HEK293T (cell line): Measurements from ENCODE around the gene FBXL5.

ENCODE experiments used
- CTBP1 ChIP-seq: fragments of 450-650 bp; IDR thresholded peaks from 2 replicates; pipeline ENCODE4 v1.6.1; 2016; ENCODE audit warnings: borderline replicate concordance
- ELF4 ChIP-seq: fragments of 450-650 bp; IDR thresholded peaks from 2 replicates; pipeline ENCODE4 v1.6.1; 2017; ENCODE audit warnings: antibody characterized with exemption
- FOXA1 ChIP-seq: fragments of 450-650 bp; IDR thresholded peaks from 2 replicates; pipeline ENCODE4 v1.6.1; 2016; ENCODE audit warnings: mild to moderate bottlenecking
- SP1 ChIP-seq: fragments of 450-650 bp; IDR thresholded peaks from 2 replicates; pipeline ENCODE4 v1.6.1; 2017
- SUZ12 ChIP-seq: fragments of 450-650 bp; IDR thresholded peaks from 2 replicates; pipeline ENCODE4 v1.6.1; 2016; ENCODE audit warnings: mild to moderate bottlenecking

DNA sequence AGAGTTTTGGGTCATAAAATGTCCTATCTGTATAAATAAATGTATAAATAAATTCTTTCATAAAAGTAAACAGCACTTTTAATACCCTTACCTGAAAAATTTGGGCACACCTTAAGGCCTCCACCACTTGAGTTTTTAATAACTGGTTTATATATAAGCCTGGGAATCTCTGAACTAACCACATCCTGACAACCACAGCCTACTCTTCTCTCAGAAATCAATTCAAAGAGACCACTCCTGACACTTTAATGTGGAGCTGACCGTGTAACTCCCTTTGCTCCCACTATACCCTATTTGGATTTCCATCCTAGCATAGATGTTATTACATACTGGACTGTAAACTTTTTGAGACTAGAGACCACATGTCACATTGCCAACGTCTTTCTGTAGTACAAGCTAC lies 3.5 kb downstream of the FBXL5 start:
- TF ChIP-seq ELF4: no peak
- TF ChIP-seq CTBP1: no peak
- TF ChIP-seq SUZ12: no peak
- no peak for TF ChIP-seq SP1
- TF ChIP-seq FOXA1: no peak
